OCI-LY1 (cell line): ENCODE measurements around the gene TMEM106A.
"Not testable (repeated sequence)": the region's sequence is repeated elsewhere in the genome, so short reads cannot be mapped to it uniquely, and the experiment has no call there.

Experiments
- CTCF ChIP-seq: fragments of 200-600 bp; sonication (generic), shearing (Covaris generic); IDR thresholded peaks from 2 replicates; pipeline ENCODE4 v1.5.1; 2017; ENCODE audit warnings: mild to moderate bottlenecking, antibody characterized with exemption, low read length, moderate library complexity, mixed read lengths
- EZH2 ChIP-seq: fragments of 200-600 bp; sonication (generic), shearing (Covaris generic); IDR thresholded peaks from 2 replicates; pipeline ENCODE4 v1.8.0; 2017; ENCODE audit warnings: borderline replicate concordance, mixed run types, mild to moderate bottlenecking, antibody characterized with exemption, low read length, moderate library complexity, mixed read lengths

- TF ChIP-seq CTCF, EZH2: not testable (repeated sequence)
Measured at GRCh38 chr17:43165971-43166370, 45.7 kb upstream of the TMEM106A start.
